ENCODE data around the gene ZBED3. TPM values are rescaled to one million over a fixed set of nuclear protein-coding genes. Genes with fewer than 3 reads are reported as not detected.

Gene ZBED3
- total and polyA plus RNA-seq, 2 donors (not counting 3 experiments of a cell fraction or from before 2014, with no cell fraction given): 11.8 to 15.9 TPM

- no peaks in the 10 kb centered on the region for H3K9me3 ChIP-seq (replicated peaks; ENCODE audit: control insufficient read depth, insufficient read depth, low read length)
- H3K27me3 ChIP-seq (ENCODE audit: control insufficient read depth in 2 of 2, insufficient read depth in 2 of 2, low read length in 2 of 2): no peaks in the 10 kb centered on the region
- FAIRE-seq (no peak), DNase-seq (ENCODE audit: low read depth, low spot score) (no peak)
- H3K4me1 ChIP-seq (ENCODE audit: control insufficient read depth, extremely low read depth, insufficient read depth, low read length): no peaks in the 10 kb centered on the region
- H3K9me1 ChIP-seq (replicated peaks; ENCODE audit: control insufficient read depth, extremely low read depth, insufficient read depth, low read length): no peaks in the 10 kb centered on the region
- H2AFZ ChIP-seq (ENCODE audit: low read depth, low read length): no peak overlapping the region
- H3K9ac ChIP-seq (replicated peaks; ENCODE audit: extremely low read depth, insufficient read depth, low read length): no peak overlapping the region
- BruUV-seq (replicated peaks): no TSS peak
- intact Hi-C loops (cut with micrococcal nuclease): no loop called here
- CTCF ChIA-PET: interaction anchor here (1.1 kb wide), 1 partner anchor 9 kb away, joined by 4 read pairs; no protein-coding TSS in a partner anchor
- no peaks in the 10 kb centered on the region for H3K79me2 ChIP-seq (ENCODE audit: control insufficient read depth, insufficient read depth, low read length)
- no peak overlapping the region for H3K27ac ChIP-seq (ENCODE audit: insufficient read depth, low read depth, low read length)
- H3K4me3 ChIP-seq (replicated peaks in 1 of 3; ENCODE audit: insufficient read depth in 1 of 3, low read depth in 1 of 3, low read length in 3 of 3): no peak overlapping the region
- no peak overlapping the region for H3K4me2 ChIP-seq (ENCODE audit: insufficient read depth, low read length)
- no peak for TF ChIP-seq MAX (IDR thresholded peaks at IDR 0.05; ENCODE audit: insufficient read depth, insufficient read length)
- no peak for TF ChIP-seq CTCF (IDR thresholded peaks at IDR 0.05; ENCODE audit: extremely low read depth in 1 of 2, insufficient read depth in 1 of 2, low read depth in 1 of 2, low read length in 2 of 2)
- TF ChIP-seq POLR2A (IDR thresholded peaks at IDR 0.05; ENCODE audit: low read depth, low read length): no peak
- TF ChIP-seq POLR2AphosphoS5 (IDR thresholded peaks at IDR 0.05; ENCODE audit: insufficient read depth, low read depth, low read length): no peak
- dilution Hi-C loops (cut with MboI; ENCODE audit: extremely low pct_ligation_motif_present, low sequenced_read_pairs): no loop called here
- no peaks in the 10 kb centered on the region for H4K20me1 ChIP-seq (replicated peaks; ENCODE audit: control insufficient read depth, extremely low read depth, insufficient read depth, low read length)
- no peaks in the 10 kb centered on the region for H3K36me3 ChIP-seq (ENCODE audit: control insufficient read depth in 2 of 2, extremely low read depth in 1 of 2, insufficient read depth in 2 of 2, low read length in 2 of 2)
- POLR2A ChIA-PET: no interaction called here
Measured at GRCh38 chr5:77046416-77047073, 40.5 kb downstream of the ZBED3 start.

GRCh38 chr5:77035950-77036349, 51.1 kb downstream of the ZBED3 start:
- Histone ChIP-seq H3K27me3 (ENCODE audit: control insufficient read depth in 2 of 2, insufficient read depth in 2 of 2, low read length in 2 of 2) (no peaks in the 10 kb centered on the region), H3K4me2 (ENCODE audit: insufficient read depth, low read length) (no peak overlapping the region), H3K79me2 (ENCODE audit: control insufficient read depth, insufficient read depth, low read length) (peaks cover 4% of the 10 kb centered on the region), H3K9ac (replicated peaks; ENCODE audit: extremely low read depth, insufficient read depth, low read length) (no peak overlapping the region), H3K36me3 (ENCODE audit: control insufficient read depth in 2 of 2, extremely low read depth in 1 of 2, insufficient read depth in 2 of 2, low read length in 2 of 2) (peaks cover 4% of the 10 kb centered on the region in 2 experiments), H3K9me1 (replicated peaks; ENCODE audit: control insufficient read depth, extremely low read depth, insufficient read depth, low read length) (no peaks in the 10 kb centered on the region), H4K20me1 (replicated peaks; ENCODE audit: control insufficient read depth, extremely low read depth, insufficient read depth, low read length) (no peaks in the 10 kb centered on the region), H2AFZ (ENCODE audit: low read depth, low read length) (no peak overlapping the region), H3K9me3 (replicated peaks; ENCODE audit: control insufficient read depth, insufficient read depth, low read length) (no peaks in the 10 kb centered on the region), H3K4me1 (ENCODE audit: control insufficient read depth, extremely low read depth, insufficient read depth, low read length) (peaks cover 5% of the 10 kb centered on the region), H3K4me3 (replicated peaks in 1 of 3; ENCODE audit: insufficient read depth in 1 of 3, low read depth in 1 of 3, low read length in 3 of 3) (no peak overlapping the region), H3K27ac (ENCODE audit: insufficient read depth, low read depth, low read length) (no peak overlapping the region)
- intact Hi-C loops (cut with micrococcal nuclease): no loop called here
- FAIRE-seq: no peak
- dilution Hi-C loops (cut with MboI; ENCODE audit: extremely low pct_ligation_motif_present, low sequenced_read_pairs): no loop called here
- CTCF ChIA-PET: no interaction called here
- TF ChIP-seq MAX (IDR thresholded peaks at IDR 0.05; ENCODE audit: insufficient read depth, insufficient read length) (no peak), GATA2 (IDR thresholded peaks at IDR 0.05; ENCODE audit: insufficient read depth, insufficient read length, low read depth, low read length) (no peak), JUN (IDR thresholded peaks at IDR 0.05; ENCODE audit: borderline replicate concordance, insufficient read depth, insufficient read length, low read depth) (no peak), POLR2A (IDR thresholded peaks at IDR 0.05; ENCODE audit: low read depth, low read length) (no peak), FOS (IDR thresholded peaks at IDR 0.05; ENCODE audit: borderline replicate concordance, insufficient read depth, low read length) (no peak), CTCF (IDR thresholded peaks at IDR 0.05; ENCODE audit: extremely low read depth in 1 of 2, insufficient read depth in 1 of 2, low read depth in 1 of 2, low read length in 2 of 2) (no peak), POLR2AphosphoS5 (IDR thresholded peaks at IDR 0.05; ENCODE audit: insufficient read depth, low read depth, low read length) (no peak), MYC (IDR thresholded peaks at IDR 0.05; ENCODE audit: low read depth, low read length) (no peak), EZH2 (IDR thresholded peaks at IDR 0.05; ENCODE audit: borderline replicate concordance, low read depth, low read length, severe bottlenecking) (no peak)
- no peak for DNase-seq (ENCODE audit: low read depth, low spot score)
- BruUV-seq (replicated peaks): no TSS peak
- POLR2A ChIA-PET: no interaction called here

All from endothelial cell of umbilical vein (primary cell).